ENCODE data around the gene RBM17. TPM values are rescaled to one million over a fixed set of nuclear protein-coding genes. Genes with fewer than 3 reads are reported as not detected.
"Not testable (repeated sequence)": the region's sequence is repeated elsewhere in the genome, so short reads cannot be mapped to it uniquely, and the experiment has no call there.

The RBM17 gene
- total RNA-seq, 1 donor from 2014 or later: 31.5 TPM

DNA sequence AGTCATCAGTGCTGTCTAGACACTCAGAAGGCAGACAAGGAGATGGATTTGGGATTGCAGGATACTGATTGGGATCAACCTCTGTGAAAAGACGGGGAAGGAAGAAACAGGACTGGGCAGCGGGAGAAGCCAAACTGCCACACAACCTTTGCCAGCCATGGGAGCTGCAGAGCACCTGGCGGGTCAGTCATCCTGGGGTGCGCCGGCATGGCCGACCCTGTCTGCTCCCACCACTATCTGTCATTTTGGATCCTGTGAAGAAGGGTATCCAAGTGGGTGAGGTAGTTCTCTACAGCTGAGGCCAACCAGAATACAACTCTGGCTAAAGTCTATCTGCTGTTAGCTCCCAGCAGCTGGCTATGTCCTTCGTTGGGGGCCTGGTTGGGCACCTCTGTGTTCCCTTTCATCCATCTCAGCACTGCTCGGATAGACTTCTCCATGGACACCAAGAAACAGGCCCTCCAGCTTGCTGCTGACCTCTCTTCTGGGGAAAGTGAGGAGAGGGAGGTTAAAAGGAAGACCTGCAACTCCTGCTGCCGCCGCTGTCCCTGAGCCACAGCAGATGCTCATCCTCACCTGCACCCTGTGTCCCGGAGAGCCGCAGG lies 11.7 kb upstream of the RBM17 start:
- no peak for DNase-seq (ENCODE audit: low spot score)

DNA sequence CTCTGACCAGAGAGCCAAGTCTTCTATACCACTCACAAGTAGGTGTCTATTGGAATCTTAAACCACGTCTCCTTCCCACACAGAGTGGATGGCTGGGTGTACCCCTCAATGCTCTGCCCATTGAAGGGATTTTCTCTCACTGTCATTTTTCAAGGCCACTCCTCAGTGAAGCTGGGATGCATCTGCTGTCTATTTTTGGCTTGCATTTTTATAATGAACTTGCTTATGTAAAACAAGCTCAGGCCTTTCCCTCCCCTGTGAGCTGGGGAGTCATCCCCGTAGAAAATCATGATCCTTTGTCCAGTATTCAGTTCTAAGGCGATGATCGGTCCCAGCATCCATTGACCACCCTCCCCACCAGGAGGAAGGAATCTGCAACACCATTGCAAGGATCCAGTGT lies 9.8 kb upstream of the RBM17 start:
- no peak for DNase-seq (ENCODE audit: low spot score)

DNA sequence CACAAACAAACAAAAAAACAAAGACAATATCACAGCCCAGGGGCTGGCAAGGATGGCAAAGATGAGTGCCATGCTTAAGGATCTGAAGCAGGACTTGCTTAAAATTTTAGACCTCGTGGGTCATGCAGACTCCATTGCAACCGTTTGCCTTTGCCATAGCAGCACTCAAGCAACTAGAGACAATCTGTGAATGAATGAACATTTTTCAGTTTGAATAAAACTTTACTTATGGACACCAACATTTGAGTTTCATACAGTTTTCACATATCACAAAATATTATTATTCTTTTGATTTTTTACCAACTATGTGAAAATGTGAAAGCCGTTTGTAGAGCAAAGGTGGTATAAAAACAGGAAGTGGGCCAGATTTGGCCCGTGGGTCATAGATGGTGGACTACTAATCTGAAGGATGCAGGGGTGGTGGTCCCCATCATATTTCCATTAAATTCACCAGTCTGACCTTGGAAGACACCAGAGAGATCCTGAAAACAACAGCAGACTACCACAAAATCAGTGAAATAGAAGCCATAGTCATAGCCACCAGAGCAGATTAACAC lies 8.3 kb upstream of the RBM17 start:
- no peak for DNase-seq (ENCODE audit: low spot score)

GRCh38 chr10:6082496-6083395 lies 6.1 kb upstream of the RBM17 start:
- DNase-seq (ENCODE audit: low spot score): no peak

- DNase-seq (ENCODE audit: low spot score): peak; percentile 25
Measured at GRCh38 chr10:6083523-6084475, 5.0 kb upstream of the RBM17 start.

DNA sequence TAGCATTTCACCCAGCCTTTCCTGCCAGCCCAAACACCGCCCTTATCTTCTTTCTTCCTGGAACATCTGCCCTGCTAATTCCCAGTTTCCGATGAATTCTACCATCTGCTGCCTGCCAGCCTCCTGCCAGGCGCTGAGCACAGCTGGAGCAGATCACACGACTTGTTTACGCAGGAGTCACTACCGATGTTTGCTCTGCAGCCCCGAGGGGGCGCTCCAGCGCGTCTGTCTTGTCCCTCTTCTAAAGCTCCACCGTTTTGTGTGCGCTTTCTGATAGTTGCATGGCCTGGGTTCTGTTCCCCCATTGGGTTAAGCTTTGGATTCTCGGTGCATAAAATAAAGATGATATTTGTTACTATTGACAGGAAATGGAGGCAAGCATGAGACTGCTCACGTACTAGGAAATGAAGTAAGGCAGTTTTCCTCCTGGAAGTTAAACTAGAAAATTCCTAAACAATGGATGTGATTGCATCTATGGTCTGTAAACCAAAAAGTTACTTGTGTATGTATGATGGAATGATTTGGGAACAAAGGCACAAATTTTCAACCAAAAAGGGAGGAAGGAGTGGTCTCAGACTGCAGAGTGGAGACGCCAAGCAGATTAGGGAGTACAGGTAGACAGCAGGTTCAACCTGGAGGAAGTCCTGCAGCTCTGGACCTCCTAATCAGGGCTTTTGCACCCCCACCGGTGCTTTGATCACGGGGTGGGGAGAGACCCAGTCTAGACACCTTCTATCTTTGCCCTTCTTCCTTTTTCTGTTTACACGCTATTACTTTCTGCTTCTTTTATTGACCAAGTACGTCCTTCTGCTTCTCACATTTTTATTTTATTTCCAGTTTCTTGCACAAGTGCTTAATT lies 2.2 kb upstream of the RBM17 start:
- DNase-seq (ENCODE audit: low spot score): peak; percentile 88

GRCh38 chr10:6089334-6090219 lies 743 bp downstream of the RBM17 start:
- peak; percentile 25 for DNase-seq (ENCODE audit: low spot score)

DNA sequence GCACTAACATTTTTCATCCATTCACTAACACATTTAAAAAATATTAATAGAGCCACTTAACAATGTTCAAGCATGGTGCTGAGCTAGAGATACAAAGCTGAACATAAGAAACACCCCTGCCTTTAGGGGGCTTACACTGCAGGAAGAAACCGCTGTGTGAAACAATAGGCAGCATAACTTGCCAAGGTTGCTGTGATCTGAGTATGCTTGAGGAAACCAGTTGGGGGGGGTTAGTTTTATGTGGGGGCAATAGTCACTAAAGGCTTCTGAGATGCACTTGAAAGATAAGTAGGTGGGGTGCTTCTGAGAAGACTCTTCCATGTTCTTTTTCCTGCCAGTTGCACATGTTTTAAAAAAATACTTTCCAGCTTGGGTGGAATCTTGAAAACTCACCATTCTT lies 2.8 kb downstream of the RBM17 start:
- DNase-seq (ENCODE audit: low spot score): peak; percentile 9

- DNase-seq (ENCODE audit: low spot score): no peak
Measured at GRCh38 chr10:6092731-6093130, 3.9 kb downstream of the RBM17 start.

- no peak for DNase-seq (ENCODE audit: low spot score)
Measured at GRCh38 chr10:6095810-6096570, 7.2 kb downstream of the RBM17 start.

GRCh38 chr10:6097063-6097462 lies 8.2 kb downstream of the RBM17 start:
- DNase-seq (ENCODE audit: low spot score): no peak

GRCh38 chr10:6098156-6098555 lies 9.3 kb downstream of the RBM17 start:
- no peak for DNase-seq (ENCODE audit: low spot score)

- no peak for DNase-seq (ENCODE audit: low spot score)
Measured at GRCh38 chr10:6100370-6100769, 11.5 kb downstream of the RBM17 start.

GRCh38 chr10:6101181-6101580 lies 12.3 kb downstream of the RBM17 start:
- no peak for DNase-seq (ENCODE audit: low spot score)

DNA sequence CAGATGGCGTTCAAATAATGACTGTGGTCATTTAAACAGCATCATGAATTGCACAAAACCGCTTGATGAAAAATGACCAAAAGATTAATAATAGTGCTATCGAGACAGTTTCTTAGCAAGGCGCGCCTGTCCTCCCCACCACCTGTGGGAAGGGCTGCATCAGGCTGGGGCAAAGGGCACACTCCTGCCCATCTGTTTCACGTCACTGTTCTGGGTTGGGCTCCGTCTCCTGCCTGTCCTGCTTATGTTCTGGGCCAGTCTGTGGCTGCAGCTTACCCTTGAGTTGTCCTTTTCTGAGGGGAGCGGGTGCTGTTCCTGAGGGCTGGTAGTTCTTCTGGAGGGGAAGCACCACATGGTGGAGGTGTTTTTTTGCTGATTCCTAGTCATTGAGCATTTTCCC lies 13.3 kb downstream of the RBM17 start:
- DNase-seq (ENCODE audit: low spot score): no peak

DNA sequence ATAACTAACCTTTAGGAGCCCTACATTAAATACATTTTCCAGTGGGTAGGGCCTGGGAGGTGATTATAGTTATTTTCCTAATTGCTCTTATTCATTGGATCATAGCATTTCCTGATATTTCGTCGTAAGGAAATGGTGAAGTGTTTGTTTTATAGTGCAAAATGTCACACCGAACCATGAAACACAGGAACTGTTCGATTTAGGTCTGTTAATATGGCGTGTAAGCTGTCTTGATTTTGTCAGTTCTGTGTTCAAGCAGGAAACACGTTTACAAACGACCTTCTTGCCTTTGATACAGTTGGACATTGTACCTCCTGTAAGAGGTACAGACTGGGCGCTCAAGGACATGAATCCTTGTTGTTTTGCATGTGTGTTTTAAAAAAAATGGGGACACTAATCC lies 14.8 kb downstream of the RBM17 start:
- DNase-seq (ENCODE audit: low spot score): no peak

GRCh38 chr10:6107616-6108015 lies 18.8 kb downstream of the RBM17 start:
- not testable (repeated sequence) for DNase-seq (ENCODE audit: low spot score)

DNA sequence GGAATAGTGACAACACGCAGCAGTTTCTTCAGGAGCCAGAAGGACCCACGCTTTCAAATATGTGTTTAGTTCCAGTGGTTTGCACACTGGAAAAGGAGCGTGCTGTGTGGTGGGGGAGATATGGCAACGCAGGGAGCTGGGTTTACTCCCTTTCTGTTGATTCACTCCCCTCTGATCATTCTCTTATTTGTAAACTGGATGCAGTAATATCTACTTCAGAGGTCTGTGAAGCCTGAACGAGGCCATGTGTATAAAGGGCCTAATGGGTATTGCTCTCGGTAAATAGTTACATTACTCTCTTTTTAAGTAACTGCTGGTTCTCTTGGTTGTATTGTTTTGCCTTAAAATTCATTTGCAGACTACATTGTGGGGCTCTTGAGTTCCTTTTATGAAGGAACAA lies 19.2 kb downstream of the RBM17 start:
- no peak for DNase-seq (ENCODE audit: low spot score)

Measured in umbilical cord (tissue), 2 donors.